SK-N-SH treated with all-trans-retinoic acid at 6 μM for 48 hours (cell line): ENCODE data around the gene C15orf40.

Experiments
- ARNTL ChIP-seq: fragments of 450-650 bp; formaldehyde crosslinking; IDR thresholded peaks from 2 replicates; pipeline ENCODE4 v1.5.0; 2020; ENCODE audit warnings: low read depth, mild to moderate bottlenecking, moderate library complexity, borderline replicate concordance
- CSDC2 ChIP-seq: fragments of 250-450 bp; sonication (Bioruptor Pico); IDR thresholded peaks from 2 replicates; pipeline ENCODE4 v1.5.0; 2020; ENCODE audit warnings: mild to moderate bottlenecking, moderate library complexity
- GLIS3 ChIP-seq: fragments of 250-450 bp; sonication (Bioruptor Pico); IDR thresholded peaks from 2 replicates; pipeline ENCODE4 v1.5.0; 2020; ENCODE audit warnings: mild to moderate bottlenecking, moderate library complexity
- OSR1 ChIP-seq: fragments of 250-450 bp; sonication (Bioruptor Pico); IDR thresholded peaks from 2 replicates; pipeline ENCODE4 v1.8.0; 2022; ENCODE audit warnings: moderate library complexity, mild to moderate bottlenecking, inconsistent platforms
- PATZ1 ChIP-seq: fragments of 250-450 bp; sonication (Bioruptor Pico); IDR thresholded peaks from 2 replicates; pipeline ENCODE4 v1.8.0; 2020; ENCODE audit warnings: mild to moderate bottlenecking, moderate library complexity, borderline replicate concordance
- PPARA ChIP-seq: fragments of 250-450 bp; sonication (Bioruptor Pico); IDR thresholded peaks from 2 replicates; pipeline ENCODE4 v1.5.0; 2020; ENCODE audit warnings: mild to moderate bottlenecking, borderline replicate concordance
- RARB ChIP-seq: fragments of 250-450 bp; sonication (Bioruptor Pico); IDR thresholded peaks from 2 replicates; pipeline ENCODE4 v1.8.0; 2021; ENCODE audit warnings: mild to moderate bottlenecking, moderate library complexity
- TOX ChIP-seq: fragments of 250-450 bp; sonication (Bioruptor Pico); IDR thresholded peaks from 2 replicates; pipeline ENCODE4 v1.8.0; 2021; ENCODE audit warnings: mild to moderate bottlenecking, moderate library complexity, borderline replicate concordance
- TSHZ2 ChIP-seq: fragments of 250-450 bp; sonication (Bioruptor Pico); IDR thresholded peaks from 2 replicates; pipeline ENCODE4 v1.5.0; 2020; ENCODE audit warnings: mild to moderate bottlenecking, moderate library complexity
- ZC3H10 ChIP-seq: fragments of 250-450 bp; sonication (Bioruptor Pico); IDR thresholded peaks from 2 replicates; pipeline ENCODE4 v1.5.1; 2021; ENCODE audit warnings: mild to moderate bottlenecking, moderate library complexity
- ZNF565 ChIP-seq: fragments of 450-650 bp; formaldehyde crosslinking; conservative IDR thresholded peaks from 2 replicates; pipeline ENCODE4 v1.5.0; 2020; ENCODE audit warnings: low read depth, mild to moderate bottlenecking, moderate library complexity
- ZNF70 ChIP-seq: fragments of 450-650 bp; formaldehyde crosslinking; IDR thresholded peaks from 2 replicates; pipeline ENCODE4 v1.5.0; 2020; ENCODE audit warnings: mild to moderate bottlenecking, moderate library complexity

- TF ChIP-seq ZNF565 (CRISPR knock-in tag) (no peak), ARNTL (CRISPR knock-in tag) (no peak), PATZ1 (CRISPR knock-in tag) (no peak), ZC3H10 (CRISPR knock-in tag) (no peak), TSHZ2 (no peak), ZNF70 (CRISPR knock-in tag) (no peak), OSR1 (CRISPR knock-in tag) (no peak), CSDC2 (no peak), GLIS3 (no peak), PPARA (no peak), RARB (CRISPR knock-in tag) (no peak), TOX (no peak)
These were observed 67.4 kb downstream of the C15orf40 start for GRCh38 chr15:82944056-82944455.
